CD14-positive monocyte (primary cell): Measurements from ENCODE around the gene DGKA. TPM values are rescaled to one million over a fixed set of nuclear protein-coding genes. Genes with fewer than 3 reads are reported as not detected.

ENCODE experiments used
- DNase-seq, 3 donors: peaks; one replicate each; pipeline ENCODE4 v3.0.0-alpha.2; 2011 to 2022
- H2AFZ ChIP-seq: 2 replicates; pipeline ENCODE4 v1.6.0; 2012; ENCODE audit warnings: mild to moderate bottlenecking, low read depth, low read length, inconsistent platforms; ENCODE audit not compliant: insufficient read depth, poor library complexity, severe bottlenecking
- H3K27ac ChIP-seq, 2 donors: 1 replicate in 1 of 2; 2 replicates in 1 of 2; pipeline ENCODE4 v1.5.1; 2012 to 2013; ENCODE audit warnings: low read length in 2 of 2, control low read depth in 1 of 2, inconsistent platforms in 1 of 2, low read depth in 1 of 2, mild to moderate bottlenecking in 1 of 2
- H3K27me3 ChIP-seq, 2 donors: one replicate each; pipeline versions ENCODE4 v1.6.0 to v1.6.1; 2011 to 2013; ENCODE audit warnings: low read length in 2 of 2; ENCODE audit not compliant: control insufficient read depth in 2 of 2, insufficient read depth in 2 of 2
- H3K36me3 ChIP-seq, 2 donors: replicated peaks in 1 of 2; 1 replicate in 1 of 2; 2 replicates in 1 of 2; pipeline versions ENCODE4 v1.5.1 to v1.6.1; 2012 to 2013; ENCODE audit warnings: low read length in 2 of 2, control low read depth in 1 of 2, inconsistent platforms in 1 of 2, mild to moderate bottlenecking in 1 of 2; ENCODE audit not compliant: insufficient read depth in 2 of 2, control insufficient read depth in 1 of 2
- H3K4me1 ChIP-seq, 2 donors: 1 replicate in 1 of 2; 2 replicates in 1 of 2; pipeline versions ENCODE4 v1.5.1 to v1.6.1; 2012 to 2013; ENCODE audit warnings: low read length in 2 of 2, control low read depth in 1 of 2, inconsistent platforms in 1 of 2, mild to moderate bottlenecking in 1 of 2, moderate library complexity in 1 of 2; ENCODE audit not compliant: insufficient read depth in 2 of 2, control insufficient read depth in 1 of 2
- H3K4me2 ChIP-seq: replicated peaks from 2 replicates; pipeline ENCODE3; 2012; ENCODE audit warnings: low read length, moderate library complexity, mild to moderate bottlenecking; ENCODE audit not compliant: poor library complexity, severe bottlenecking; ENCODE audit errors: extremely low read depth
- H3K4me3 ChIP-seq, 3 experiments: fragments of 200-600 bp in 1 of 3; sonication (generic) in 1 of 3; replicated peaks in 1 of 3; 1 replicate in 2 of 3; 2 replicates in 1 of 3; pipeline ENCODE4 v1.5.1; 2011 to 2013; ENCODE audit warnings: low read length in 3 of 3, mild to moderate bottlenecking in 3 of 3, control low read depth in 2 of 3, low read depth in 2 of 3, inconsistent platforms in 1 of 3, moderate library complexity in 1 of 3
- H3K79me2 ChIP-seq: 2 replicates; pipeline ENCODE4 v1.6.0; 2012; ENCODE audit warnings: mild to moderate bottlenecking, control low read depth, inconsistent platforms, low read length, moderate library complexity; ENCODE audit not compliant: insufficient read depth
- H3K9ac ChIP-seq: 2 replicates; pipeline ENCODE4 v1.6.0; 2017; ENCODE audit warnings: low read length, mild to moderate bottlenecking; ENCODE audit not compliant: insufficient read depth, poor library complexity, severe bottlenecking
- H3K9me3 ChIP-seq, 2 donors: replicated peaks in 1 of 2; 1 replicate in 1 of 2; 2 replicates in 1 of 2; pipeline versions ENCODE4 v1.5.1 to v1.6.1; 2012 to 2013; ENCODE audit warnings: low read length in 2 of 2, control low read depth in 1 of 2; ENCODE audit not compliant: control insufficient read depth in 1 of 2, insufficient read depth in 1 of 2
- H4K20me1 ChIP-seq: 2 replicates; pipeline ENCODE4 v1.6.0; 2012; ENCODE audit warnings: mild to moderate bottlenecking, low read length, control low read depth, moderate library complexity; ENCODE audit not compliant: insufficient read depth
- H3K27ac Mint-ChIP-seq, 7 donors: one replicate each; pipeline ENCODE4 v1.8.0; 2020; ENCODE audit warnings: mild to moderate bottlenecking in 7 of 7, mixed read lengths in 7 of 7, moderate library complexity in 6 of 7, inconsistent platforms in 2 of 7
- H3K27me3 Mint-ChIP-seq, 3 donors: one replicate each; pipeline ENCODE4 v1.8.0; 2021 to 2022; ENCODE audit warnings: low read depth in 3 of 3, mild to moderate bottlenecking in 3 of 3, mixed read lengths in 3 of 3, moderate library complexity in 3 of 3, inconsistent platforms in 1 of 3
- H3K36me3 Mint-ChIP-seq, 2 donors: one replicate each; pipeline ENCODE4 v1.8.0; 2020; ENCODE audit warnings: mixed read lengths in 2 of 2, inconsistent platforms in 1 of 2, mild to moderate bottlenecking in 1 of 2
- H3K4me1 Mint-ChIP-seq: one replicate; pipeline ENCODE4 v1.8.0; 2020; ENCODE audit warnings: mild to moderate bottlenecking, mixed read lengths
- H3K4me3 Mint-ChIP-seq, 2 donors: one replicate each; pipeline ENCODE4 v1.8.0; 2020; ENCODE audit warnings: mild to moderate bottlenecking in 2 of 2, mixed read lengths in 2 of 2, moderate library complexity in 1 of 2
- H3K9me3 Mint-ChIP-seq, 7 donors: one replicate each; pipeline ENCODE4 v1.8.0; 2020 to 2022; ENCODE audit warnings: mixed read lengths in 7 of 7, mild to moderate bottlenecking in 6 of 7, moderate library complexity in 6 of 7, inconsistent platforms in 2 of 7
- CTCF ChIP-seq: fragments of 200-600 bp; IDR thresholded peaks from one replicate; pipeline ENCODE4 v1.8.0; 2022; ENCODE audit warnings: antibody characterized with exemption, mild to moderate bottlenecking
- WGBS: methylation state at CpG from one replicate; pipeline ENCODE4 v1.1.5; 2013; ENCODE audit warnings: missing lambda C conversion rate; ENCODE audit not compliant: insufficient coverage; 5-methylcytosine and 5-hydroxymethylcytosine counted together
- intact Hi-C, 2 donors: fragments of 100-400 bp; cut with micrococcal nuclease; formaldehyde crosslinking; loops; one replicate each; pipeline versions ENCODE4 v1.15.0 to v1.15.1; 2023
- polyA plus RNA-seq, 3 donors: library from polyadenylated mRNA; depleted of rRNA in 1 of 3; unstranded in 2 of 3; stranded (reverse) in 1 of 3; fragments of 300-500 nt in 2 of 3; fragments of >200 nt in 1 of 3; fragmentation: Illumina TruSeq in 2 of 3; gene quantifications; 1 replicate in 2 of 3; 2 replicates in 1 of 3; pipeline ENCODE4 v1.2.3, GENCODE V29; 2012 to 2021

DGKA gene
- polyA plus RNA-seq, 3 donors = 16.0 to 99.1 (median 21.4) TPM

- H3K9me3 Mint-ChIP-seq = no peaks in the 10 kb centered on the region
- H3K27ac ChIP-seq = no peak overlapping the region
- H3K4me2 ChIP-seq = no peak overlapping the region
- H4K20me1 ChIP-seq = no peaks in the 10 kb centered on the region
- H3K79me2 ChIP-seq = no peaks in the 10 kb centered on the region
- no peak for DNase-seq
- peaks cover 67 to 92% of the 10 kb centered on the region in 2 donors for H3K36me3 Mint-ChIP-seq
- peak overlapping the region in 2 of 7 donors; percentile 0 to 56 for H3K27ac Mint-ChIP-seq
- H3K4me3 ChIP-seq = no peak overlapping the region
- no peak for TF ChIP-seq CTCF
- H3K9ac ChIP-seq = no peak overlapping the region
- H3K9me3 ChIP-seq = no peaks in the 10 kb centered on the region
- peaks cover 0 to 1% (median 0%) of the 10 kb centered on the region in 3 donors for H3K27me3 Mint-ChIP-seq
- peaks cover 60 to 86% of the 10 kb centered on the region in 2 donors for H3K36me3 ChIP-seq
- H3K27me3 ChIP-seq = no peaks in the 10 kb centered on the region
- no peak overlapping the region for H2AFZ ChIP-seq
- H3K4me1 Mint-ChIP-seq = peaks cover 2% of the 10 kb centered on the region
- H3K4me1 ChIP-seq = no peaks in the 10 kb centered on the region
- H3K4me3 Mint-ChIP-seq = no peak overlapping the region
- WGBS = 100% methylated on average over 1 of the region's 6 CpGs
- intact Hi-C loops = no loop called here
Measured at GRCh38 chr12:55946553-55946952, 15.6 kb downstream of the DGKA start.

- H3K9ac ChIP-seq = no peak overlapping the region
- H3K9me3 ChIP-seq = no peaks in the 10 kb centered on the region
- H3K4me3 ChIP-seq = no peak overlapping the region
- peaks cover 2% of the 10 kb centered on the region for H3K4me1 Mint-ChIP-seq
- no peaks in the 10 kb centered on the region for H4K20me1 ChIP-seq
- no peak for TF ChIP-seq CTCF
- 93% methylated on average over 3 of the region's 4 CpGs for WGBS
- H3K27ac ChIP-seq = no peak overlapping the region
- peaks cover 35 to 38% of the 10 kb centered on the region in 2 donors for H3K36me3 ChIP-seq
- no peaks in the 10 kb centered on the region for H3K9me3 Mint-ChIP-seq
- H3K27me3 ChIP-seq = no peaks in the 10 kb centered on the region
- H3K4me1 ChIP-seq = no peaks in the 10 kb centered on the region
- DNase-seq = no peak
- no peak overlapping the region for H2AFZ ChIP-seq
- H3K4me2 ChIP-seq = no peak overlapping the region
- no peak overlapping the region for H3K4me3 Mint-ChIP-seq
- peak overlapping the region in 4 of 7 donors; percentile 43 to 70 (median 56) for H3K27ac Mint-ChIP-seq
- H3K36me3 Mint-ChIP-seq = peaks cover 37 to 42% of the 10 kb centered on the region in 2 donors
- intact Hi-C loops = no loop called here
- no peaks in the 10 kb centered on the region for H3K79me2 ChIP-seq
- H3K27me3 Mint-ChIP-seq = peaks cover 0 to 7% (median 1%) of the 10 kb centered on the region in 3 donors
Measured at GRCh38 chr12:55955344-55955743, 24.4 kb downstream of the DGKA start.
